ENCODE measurements around the gene INSYN2B.
"Not testable (repeated sequence)": the region's sequence is repeated elsewhere in the genome, so short reads cannot be mapped to it uniquely, and the experiment has no call there.

Gene INSYN2B

GRCh38 chr5:169851321-169851850 is 128.9 kb downstream of the INSYN2B start:
- no peak for DNase-seq (ENCODE audit: low read depth in 3 of 3)

- DNase-seq (ENCODE audit: low read depth in 3 of 3) = no peak
Observed at GRCh38 chr5:169850409-169850808, 129.9 kb downstream of the INSYN2B start.

GRCh38 chr5:169848792-169849191 is 131.5 kb downstream of the INSYN2B start:
- DNase-seq (ENCODE audit: low read depth in 3 of 3) = no peak

DNA sequence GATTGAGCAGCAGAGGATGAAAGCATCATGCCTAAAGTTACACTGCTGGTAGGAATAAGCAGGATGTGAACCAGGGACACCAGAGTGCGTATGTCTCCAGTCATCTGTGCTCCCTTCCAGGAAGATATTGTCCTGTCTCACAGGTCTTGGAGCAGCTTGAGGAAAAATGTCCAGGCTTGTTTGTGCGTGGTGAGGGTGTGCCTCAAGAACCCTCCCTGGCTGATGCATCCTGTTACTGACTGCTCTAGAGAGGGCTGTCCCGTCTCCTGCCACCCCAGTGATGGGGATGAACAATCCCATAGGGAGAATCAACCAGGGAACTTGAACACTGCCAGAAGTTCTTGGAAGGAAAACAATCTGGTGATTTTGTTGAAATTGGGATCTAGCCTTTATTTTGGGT is 132.0 kb downstream of the INSYN2B start:
- no peak for DNase-seq (ENCODE audit: low read depth in 3 of 3)

DNA sequence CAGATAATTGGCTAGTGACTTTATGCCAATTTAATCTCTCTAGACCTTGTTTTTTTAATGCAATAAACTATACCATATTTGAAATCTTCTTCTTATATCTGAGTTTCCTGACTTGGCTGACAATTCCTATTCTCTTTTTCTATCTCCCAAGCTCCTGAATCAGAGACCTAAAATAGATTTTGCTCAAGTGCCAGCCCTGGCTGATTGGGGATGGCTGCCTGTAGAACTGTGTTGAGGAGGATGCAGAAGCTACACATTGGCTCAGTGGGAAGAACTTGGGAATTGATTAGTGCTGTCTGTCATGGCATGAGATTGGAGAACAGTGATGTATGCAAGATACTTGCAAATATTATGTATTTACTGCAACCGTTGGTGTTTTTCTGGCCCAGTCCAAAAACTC is 132.8 kb downstream of the INSYN2B start:
- no peak for DNase-seq (ENCODE audit: low read depth in 3 of 3)

DNA sequence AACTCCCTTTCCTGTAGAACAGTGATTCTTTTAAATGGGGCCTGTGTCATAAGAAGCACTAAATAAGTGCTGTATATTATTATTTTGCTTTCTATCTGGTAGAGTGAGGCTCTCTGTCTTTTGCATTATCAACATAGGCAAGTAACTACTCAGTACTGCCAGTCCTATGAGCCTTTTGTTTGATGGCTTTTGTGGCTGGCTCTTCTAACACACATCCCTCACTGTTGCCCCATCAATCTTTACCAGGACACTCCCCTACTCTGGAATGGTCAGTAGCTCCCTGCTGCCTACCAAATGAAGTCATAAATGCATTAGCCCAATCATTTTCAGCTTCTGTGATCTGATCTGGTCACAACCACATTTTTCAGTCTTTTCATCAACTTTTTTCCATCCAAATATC is 137.6 kb downstream of the INSYN2B start:
- no peak for DNase-seq (ENCODE audit: low read depth in 3 of 3)

GRCh38 chr5:169840405-169840804 is 139.9 kb downstream of the INSYN2B start:
- no peak for DNase-seq (ENCODE audit: low read depth in 3 of 3)

GRCh38 chr5:169838688-169839087 is 141.6 kb downstream of the INSYN2B start:
- no peak for DNase-seq (ENCODE audit: low read depth in 3 of 3)

DNA sequence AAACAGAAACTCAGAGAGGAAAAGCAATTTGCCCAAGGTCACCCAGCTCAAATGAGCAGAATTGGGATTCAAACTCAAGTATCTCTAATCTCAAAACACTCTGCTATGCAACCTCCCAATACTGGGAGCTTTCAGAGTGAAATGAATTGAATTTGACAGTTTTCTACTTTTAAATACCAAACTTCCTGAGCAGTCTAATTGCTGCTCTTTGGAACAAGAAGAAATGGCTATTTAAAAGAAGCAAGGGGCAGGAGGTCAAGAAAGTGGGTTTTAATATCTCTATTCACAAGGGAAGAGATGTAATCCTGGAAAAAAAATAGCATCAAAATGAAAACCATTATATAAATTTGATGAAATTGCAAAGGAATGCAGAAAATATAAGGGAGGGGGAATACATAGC is 142.6 kb downstream of the INSYN2B start:
- DNase-seq (ENCODE audit: low read depth in 3 of 3) = no peak

DNA sequence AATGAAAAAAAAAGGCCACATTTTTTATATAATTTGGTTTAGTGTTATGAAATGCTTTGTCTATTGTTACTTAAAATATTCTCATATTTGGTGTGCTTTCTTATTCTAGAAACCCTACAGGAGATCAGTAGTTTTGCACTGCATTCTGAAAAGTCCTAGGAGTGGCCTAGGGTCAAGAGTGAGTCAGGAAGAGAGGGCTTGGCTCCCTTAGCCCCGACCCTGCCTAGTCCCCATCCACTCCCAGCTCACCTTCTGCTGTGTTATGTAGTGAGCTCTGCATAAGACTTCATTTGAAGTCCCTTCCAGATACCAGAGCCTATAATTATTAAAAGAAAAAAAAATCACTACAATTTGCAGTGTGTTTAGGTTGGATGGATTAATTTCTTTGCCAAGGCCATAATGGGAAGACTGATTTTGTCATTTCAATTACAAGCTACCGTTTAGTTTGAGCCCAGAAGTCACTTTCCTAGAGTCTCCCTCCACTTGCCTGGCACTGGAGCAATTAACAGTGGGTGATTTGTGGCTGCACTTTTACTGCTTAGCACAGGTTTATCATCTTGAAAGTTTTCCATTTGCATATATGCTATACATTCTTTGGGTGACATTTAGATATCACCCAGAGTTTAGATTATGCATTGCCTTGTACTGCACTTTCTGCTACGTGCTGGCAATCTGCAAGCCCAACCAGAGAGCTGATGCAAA is 143.3 kb downstream of the INSYN2B start:
- no peak for DNase-seq (ENCODE audit: low read depth in 3 of 3)

DNA sequence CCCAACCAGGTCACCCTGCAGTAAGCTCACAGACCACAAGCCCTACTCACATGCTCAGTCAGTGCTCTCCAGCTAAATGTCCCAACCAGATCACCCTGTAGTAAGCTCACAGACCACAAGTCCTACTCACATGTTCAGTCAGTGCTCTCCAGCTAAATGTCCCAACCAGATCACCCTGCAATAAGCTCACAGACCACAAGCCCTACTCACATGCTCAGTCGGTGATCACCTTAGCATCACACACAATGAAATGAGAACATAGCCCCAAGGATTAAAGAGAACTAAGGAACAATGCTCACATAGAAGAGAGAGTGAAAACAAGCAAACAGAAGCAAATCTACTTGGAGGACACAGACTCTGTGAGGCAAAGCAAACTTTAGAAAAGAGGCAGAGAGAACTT is 145.8 kb downstream of the INSYN2B start:
- not testable (repeated sequence) for DNase-seq (ENCODE audit: low read depth in 3 of 3)

DNA sequence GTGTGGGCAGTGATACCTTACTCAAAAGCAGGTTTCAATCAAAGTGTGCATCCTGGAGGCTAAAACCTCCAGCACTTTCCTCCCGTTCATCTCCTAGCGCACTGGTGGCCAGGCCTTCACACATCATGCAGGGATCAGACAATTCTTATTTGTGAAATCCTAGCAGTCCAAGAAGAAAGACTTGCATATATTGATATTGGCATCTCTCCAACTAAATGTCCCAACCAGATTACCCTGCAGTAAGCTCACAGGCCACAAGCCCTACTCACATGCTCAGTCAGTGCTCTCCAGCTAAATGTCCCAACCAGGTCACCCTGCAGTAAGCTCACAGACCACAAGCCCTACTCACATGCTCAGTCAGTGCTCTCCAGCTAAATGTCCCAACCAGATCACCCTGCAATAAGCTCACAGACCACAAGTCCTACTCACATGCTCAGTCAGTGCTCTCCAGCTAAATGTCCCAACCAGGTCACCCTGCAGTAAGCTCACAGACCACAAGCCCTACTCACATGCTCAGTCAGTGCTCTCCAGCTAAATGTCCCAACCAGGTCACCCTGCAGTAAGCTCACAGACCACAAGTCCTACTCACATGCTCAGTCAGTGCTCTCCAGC is 146.5 kb downstream of the INSYN2B start:
- not testable (repeated sequence) for DNase-seq (ENCODE audit: low read depth in 3 of 3)

DNA sequence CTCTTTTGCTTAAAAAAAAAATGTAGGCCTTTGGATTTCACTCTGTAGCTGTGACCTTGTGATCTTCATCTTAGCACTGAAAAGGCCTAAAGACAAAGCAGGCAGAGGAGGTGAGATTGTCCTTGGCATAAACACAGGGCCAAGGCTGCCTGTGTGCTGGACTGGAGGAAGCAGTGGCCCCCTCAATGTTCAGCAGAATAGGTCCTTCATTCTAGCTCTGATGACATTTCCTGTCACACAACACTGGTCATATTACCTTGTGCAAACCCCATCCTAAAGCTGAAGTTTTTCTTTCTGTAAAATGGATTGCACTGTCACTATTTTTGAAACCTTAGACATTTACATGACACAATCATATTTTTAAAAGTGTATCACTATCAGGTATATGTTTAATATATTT is 147.4 kb downstream of the INSYN2B start:
- no peak for DNase-seq (ENCODE audit: low read depth in 3 of 3)

- DNase-seq (ENCODE audit: low read depth in 3 of 3) = no peak
Observed at GRCh38 chr5:169832304-169832703, 148.0 kb downstream of the INSYN2B start.

GRCh38 chr5:169831331-169831730 is 149.0 kb downstream of the INSYN2B start:
- DNase-seq (ENCODE audit: low read depth in 3 of 3) = no peak

DNA sequence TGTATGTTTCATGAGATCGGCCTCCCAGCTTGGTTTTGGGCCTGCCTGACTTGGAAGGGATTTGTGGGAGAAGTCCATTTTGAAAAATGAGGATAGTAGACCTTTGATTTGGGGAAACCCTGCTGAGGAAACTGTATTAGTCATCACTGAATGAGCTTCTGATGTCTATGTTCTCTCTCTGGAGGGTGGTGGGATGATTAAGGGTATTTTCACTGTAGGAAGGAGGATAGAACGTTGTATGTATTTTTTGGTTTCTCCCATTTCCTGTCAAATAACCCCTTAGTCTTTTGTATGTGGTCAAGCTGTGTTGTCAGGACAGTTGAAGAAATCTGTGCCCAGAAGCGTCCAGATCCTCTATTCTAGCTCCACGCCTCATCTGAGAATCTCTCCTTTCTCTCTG is 151.9 kb downstream of the INSYN2B start:
- no peak for DNase-seq (ENCODE audit: low read depth in 3 of 3)

DNA sequence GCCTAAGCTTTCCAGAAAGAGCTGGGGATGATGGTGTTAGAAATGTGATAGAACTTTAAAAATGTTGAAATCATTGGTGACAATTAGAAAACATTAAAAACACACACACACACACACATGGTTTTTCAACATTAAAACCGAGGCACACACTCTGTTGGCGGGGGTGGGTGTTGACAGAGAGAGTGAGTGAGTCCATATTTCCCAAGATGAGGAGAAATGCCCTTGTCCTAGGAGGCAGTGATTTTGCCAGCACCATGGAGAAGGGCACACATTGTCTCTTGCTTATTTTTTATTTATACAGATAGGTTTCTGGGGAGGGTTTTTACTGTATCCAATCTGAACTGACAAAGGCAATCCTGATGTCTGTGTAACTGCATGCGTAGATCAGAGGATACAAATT is 152.5 kb downstream of the INSYN2B start:
- DNase-seq (ENCODE audit: low read depth in 3 of 3) = no peak

- DNase-seq (ENCODE audit: low read depth in 3 of 3) = no peak
Observed at GRCh38 chr5:169826618-169827017, 153.7 kb downstream of the INSYN2B start.

DNA sequence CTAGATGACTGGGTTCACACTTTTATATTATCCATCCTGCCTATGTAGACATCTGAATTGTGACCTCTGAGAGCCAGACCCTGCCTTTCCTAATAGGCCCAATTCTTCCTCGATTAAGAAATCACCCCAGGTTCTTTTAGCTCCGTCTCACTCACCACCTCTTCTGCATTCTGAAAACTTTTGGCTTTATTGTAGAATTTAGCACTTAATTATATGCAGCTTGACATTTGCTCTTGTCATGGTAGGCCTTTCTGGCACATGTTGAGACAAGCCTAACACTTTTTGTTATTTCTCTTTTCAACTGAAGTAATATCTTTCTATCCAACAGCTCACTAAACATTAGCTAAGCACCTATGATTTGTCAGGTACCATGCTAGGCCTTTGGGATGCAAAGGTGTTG is 163.3 kb downstream of the INSYN2B start:
- DNase-seq (ENCODE audit: low read depth in 3 of 3) = no peak

DNA sequence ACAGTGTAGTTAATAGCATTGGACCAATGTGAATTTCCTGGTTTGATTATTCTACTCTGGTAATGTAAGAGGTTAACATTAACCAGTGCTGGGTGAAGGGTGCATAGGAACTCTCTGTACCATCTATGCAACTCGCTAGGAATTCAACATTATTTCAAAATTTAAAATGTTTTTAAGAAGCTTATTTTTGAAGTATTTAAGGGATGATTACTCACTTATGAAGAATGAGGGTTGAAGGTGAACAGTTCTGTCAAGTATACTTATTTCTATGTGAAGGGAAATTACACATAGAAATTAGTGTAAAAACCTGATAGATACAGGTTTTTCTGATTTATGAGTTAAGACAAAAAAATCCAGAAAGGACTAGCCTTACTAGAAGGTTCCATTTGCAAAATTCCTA is 165.8 kb downstream of the INSYN2B start:
- no peak for DNase-seq (ENCODE audit: low read depth in 3 of 3)

Measured in stimulated activated CD4-positive, alpha-beta T cell treated with anti-CD3 and anti-CD28 coated beads, TNF-alpha, amount 100 ng/mL, for 4 hours (primary cell).